Naive thymus-derived CD8-positive, alpha-beta T cell (primary cell): Measurements from ENCODE around the gene GP9. TPM values are rescaled to one million over a fixed set of nuclear protein-coding genes. Genes with fewer than 3 reads are reported as not detected.

Source experiments
- ATAC-seq, 2 donors: fragments of 150-1000 bp; cut with Tn5 transposase in 1 of 2; sonication (Bioruptor Pico), chemical (Tn5 transposase) in 1 of 2; 1 replicate in 1 of 2; 2 replicates in 1 of 2; pipeline ENCODE4 v1.10.0; 2021; ENCODE audit warnings: mild to moderate bottlenecking in 2 of 2, moderate library complexity in 2 of 2
- POLR2A ChIA-PET: fragments of 350-600 bp; sonication (Branson Sonifier 250); formaldehyde crosslinking; loops from one replicate; lab custom pipeline; 2021; ENCODE audit warnings: antibody characterized with exemption; lab: Charles Lee
- DNase-seq, 10 donors: peaks; one replicate each; pipeline versions ENCODE4 v3.0.0 to v3.0.0-alpha.2; 2020 to 2022
- H3K27ac Mint-ChIP-seq, 10 donors: one replicate each; pipeline ENCODE4 v1.8.0; 2020 to 2022; ENCODE audit warnings: mild to moderate bottlenecking in 10 of 10, mixed read lengths in 10 of 10, moderate library complexity in 4 of 10, inconsistent platforms in 1 of 10
- H3K27me3 Mint-ChIP-seq, 5 donors: one replicate each; pipeline ENCODE4 v1.8.0; 2021 to 2022; ENCODE audit warnings: mixed read lengths in 5 of 5
- H3K36me3 Mint-ChIP-seq, 3 donors: one replicate each; pipeline ENCODE4 v1.8.0; 2020 to 2022; ENCODE audit warnings: mixed read lengths in 3 of 3, mild to moderate bottlenecking in 2 of 3, inconsistent platforms in 1 of 3
- H3K4me1 Mint-ChIP-seq, 4 donors: one replicate each; pipeline ENCODE4 v1.8.0; 2021 to 2022; ENCODE audit warnings: mixed read lengths in 4 of 4
- H3K4me3 Mint-ChIP-seq, 10 donors: one replicate each; pipeline ENCODE4 v1.8.0; 2020 to 2022; ENCODE audit warnings: mild to moderate bottlenecking in 10 of 10, mixed read lengths in 10 of 10, moderate library complexity in 6 of 10, inconsistent platforms in 1 of 10
- H3K9me3 Mint-ChIP-seq, 9 donors: one replicate each; pipeline ENCODE4 v1.8.0; 2020 to 2022; ENCODE audit warnings: mixed read lengths in 9 of 9, mild to moderate bottlenecking in 3 of 9, inconsistent platforms in 1 of 9, moderate library complexity in 1 of 9
- polyA plus RNA-seq, 3 donors: library from polyadenylated mRNA; unstranded; fragments of 300-500 nt; fragmentation: Illumina TruSeq; gene quantifications; one replicate each; pipeline ENCODE4 v1.2.3, GENCODE V29; 2021
- total RNA-seq, 8 experiments: library from RNA in 2 of 8; stranded (reverse) in 2 of 8; gene quantifications; one replicate each; pipeline ENCODE4 v1.2.3 and lab custom pipeline; 2021 to 2026

Gene GP9
- total and polyA plus RNA-seq, 5 experiments from 2014 or later: not detected

DNA sequence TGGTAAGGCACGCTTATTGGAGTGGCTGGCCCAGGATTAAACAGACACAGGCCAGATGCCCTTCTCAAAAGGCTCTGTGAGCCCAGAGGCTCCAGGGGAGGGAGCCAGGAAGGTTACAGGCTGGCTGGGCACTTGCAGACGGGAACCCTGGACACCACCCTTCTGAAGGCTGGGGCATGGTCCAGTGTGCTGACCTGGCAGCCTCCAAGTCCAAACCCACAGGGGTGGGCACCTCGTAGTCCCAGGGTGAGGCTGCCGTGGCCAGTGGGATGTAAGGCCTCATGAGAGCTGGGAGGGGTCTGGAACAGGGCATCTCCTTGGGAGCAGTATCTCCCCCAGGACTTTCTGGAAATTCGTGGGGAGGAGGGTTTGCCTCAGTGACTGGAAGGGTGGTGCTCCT is 39.9 kb upstream of the GP9 start:
- no peaks in the 10 kb centered on the region for H3K36me3 Mint-ChIP-seq
- POLR2A ChIA-PET: interaction anchor here (1.0 to 1.8 kb wide), 4 partner anchors 8 to 101 kb away, joined by 3 to 9 read pairs (median 4); partner anchors contain the start of gene RAB43
- no peak overlapping the region for H3K27ac Mint-ChIP-seq
- ATAC-seq (no peak), DNase-seq (peak in 1 of 10 donors; percentile 50)
- H3K4me1 Mint-ChIP-seq: peaks cover 21 to 53% (median 50%) of the 10 kb centered on the region in 4 donors
- H3K27me3 Mint-ChIP-seq: no peaks in the 10 kb centered on the region
- H3K4me3 Mint-ChIP-seq: no peak overlapping the region
- no peaks in the 10 kb centered on the region for H3K9me3 Mint-ChIP-seq

- H3K36me3 Mint-ChIP-seq: no peaks in the 10 kb centered on the region
- no peak for DNase-seq
- peak overlapping the region in 1 of 10 donors; percentile 44 for H3K27ac Mint-ChIP-seq
- ATAC-seq: no peak
- H3K4me1 Mint-ChIP-seq: peaks cover 18 to 51% (median 50%) of the 10 kb centered on the region in 4 donors
- POLR2A ChIA-PET: interaction anchor here (0.9 to 1.3 kb wide), 3 partner anchors 8 to 161 kb away, joined by 3 to 6 read pairs (median 3); no protein-coding TSS in a partner anchor
- no peak overlapping the region for H3K4me3 Mint-ChIP-seq
- no peaks in the 10 kb centered on the region for H3K27me3 Mint-ChIP-seq
- no peaks in the 10 kb centered on the region for H3K9me3 Mint-ChIP-seq
Measured at GRCh38 chr3:129021140-129021551, 39.4 kb upstream of the GP9 start.

GRCh38 chr3:129022114-129023007 is 38.2 kb upstream of the GP9 start:
- no peak for ATAC-seq
- POLR2A ChIA-PET: interaction anchor here (0.7 to 1.3 kb wide), 7 partner anchors 9 to 627 kb away, joined by 3 to 6 read pairs (median 3); no protein-coding TSS in a partner anchor
- H3K9me3 Mint-ChIP-seq: no peaks in the 10 kb centered on the region
- peak overlapping the region in 7 of 10 donors; percentile 37 to 85 (median 77) for H3K27ac Mint-ChIP-seq
- H3K36me3 Mint-ChIP-seq: no peaks in the 10 kb centered on the region
- no peaks in the 10 kb centered on the region for H3K27me3 Mint-ChIP-seq
- DNase-seq: peak in 1 of 10 donors; percentile 49
- peaks cover 24 to 48% (median 47%) of the 10 kb centered on the region in 4 donors for H3K4me1 Mint-ChIP-seq
- H3K4me3 Mint-ChIP-seq: peak overlapping the region in 5 of 10 donors; percentile 0 to 66 (median 43)

DNA sequence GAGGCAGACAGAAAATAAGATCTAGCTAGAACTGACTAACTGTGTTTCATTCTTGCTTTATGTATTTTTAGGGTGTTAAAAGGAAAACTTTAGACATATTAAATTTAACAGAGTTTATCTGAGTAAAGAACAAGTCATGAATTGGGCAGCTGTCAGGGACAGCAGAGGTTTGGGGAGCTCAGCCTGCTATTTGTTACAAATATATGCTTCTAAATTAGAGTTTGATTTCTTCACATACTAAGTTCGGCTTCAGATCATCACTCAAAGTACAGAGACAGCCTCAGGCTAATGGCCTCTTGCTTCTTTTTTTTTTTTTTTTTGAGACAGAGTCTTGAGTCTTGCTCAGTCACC is 37.6 kb upstream of the GP9 start:
- Mint-ChIP-seq H3K27me3 (no peaks in the 10 kb centered on the region), H3K9me3 (no peaks in the 10 kb centered on the region), H3K27ac (peak overlapping the region in 3 of 10 donors; percentile 65 to 83 (median 81)), H3K36me3 (no peaks in the 10 kb centered on the region), H3K4me3 (peak overlapping the region in 1 of 10 donors; percentile 45), H3K4me1 (peaks cover 20 to 41% (median 41%) of the 10 kb centered on the region in 4 donors)
- POLR2A ChIA-PET: interaction anchor here (0.7 to 1.3 kb wide), 5 partner anchors 18 to 627 kb away, joined by 3 to 4 read pairs (median 3); no protein-coding TSS in a partner anchor
- no peak for ATAC-seq
- DNase-seq: peak in 1 of 10 donors; percentile 10

- Mint-ChIP-seq H3K36me3 (no peaks in the 10 kb centered on the region), H3K9me3 (no peaks in the 10 kb centered on the region), H3K27me3 (no peaks in the 10 kb centered on the region), H3K4me1 (peaks cover 16 to 35% (median 33%) of the 10 kb centered on the region in 4 donors), H3K4me3 (no peak overlapping the region), H3K27ac (peak overlapping the region in 3 of 10 donors; percentile 29 to 41 (median 38))
- POLR2A ChIA-PET: interaction anchor here (1.0 to 5.3 kb wide), 3 partner anchors 9 to 107 kb away, joined by 3 to 125 read pairs (median 3); no protein-coding TSS in a partner anchor
- no peak for ATAC-seq
- DNase-seq: no peak
Measured at GRCh38 chr3:129023909-129024308, 36.7 kb upstream of the GP9 start.

GRCh38 chr3:129025108-129025507 is 35.5 kb upstream of the GP9 start:
- H3K36me3 Mint-ChIP-seq: no peaks in the 10 kb centered on the region
- no peaks in the 10 kb centered on the region for H3K27me3 Mint-ChIP-seq
- POLR2A ChIA-PET: interaction anchor here (1.3 to 5.3 kb wide), 6 partner anchors 10 to 95 kb away, joined by 3 to 125 read pairs (median 8); partner anchors contain the start of gene RAB43
- peak overlapping the region; percentile 41 to 99 (median 84) for H3K27ac Mint-ChIP-seq
- H3K4me1 Mint-ChIP-seq: peaks cover 19 to 35% (median 31%) of the 10 kb centered on the region in 4 donors
- H3K4me3 Mint-ChIP-seq: peak overlapping the region in 6 of 10 donors; percentile 25 to 57 (median 42)
- no peaks in the 10 kb centered on the region for H3K9me3 Mint-ChIP-seq
- DNase-seq (peak in 1 of 10 donors; percentile 44), ATAC-seq (no peak)

DNA sequence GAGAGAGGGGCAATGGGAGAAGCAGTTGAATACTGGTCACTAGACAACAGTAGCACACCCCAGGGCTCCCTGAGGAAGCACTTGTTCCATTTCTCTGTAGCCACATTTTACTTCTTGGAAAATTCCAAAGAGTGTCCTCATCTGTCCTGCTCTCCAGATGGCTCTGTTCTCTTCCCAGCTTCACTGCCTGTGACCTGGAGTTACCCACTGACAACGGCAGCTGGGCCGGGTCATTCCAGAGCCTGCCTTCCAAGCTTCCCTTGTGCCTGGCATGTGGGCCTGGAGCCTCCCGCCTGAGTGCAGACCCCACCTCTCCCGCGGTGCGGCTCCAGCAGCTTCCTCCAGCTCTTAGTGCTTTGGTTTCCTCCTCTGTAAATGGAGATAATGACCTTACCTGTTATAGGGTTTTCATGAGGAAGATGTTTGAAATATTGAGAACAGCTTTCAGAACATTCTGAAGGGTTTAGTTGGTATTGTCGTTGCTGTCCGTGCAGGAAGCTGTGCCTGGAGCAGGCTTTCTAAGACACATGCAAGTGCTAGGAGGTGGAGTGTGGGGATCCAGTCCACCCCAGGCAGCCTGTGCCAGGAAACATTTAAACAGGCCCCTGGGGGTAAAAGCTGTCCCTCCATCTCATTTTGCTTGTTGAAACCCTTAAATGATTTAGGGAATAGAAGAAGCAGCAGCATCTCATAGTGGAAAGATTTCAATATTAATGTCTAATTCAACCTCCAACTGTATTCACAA is 34.7 kb upstream of the GP9 start:
- POLR2A ChIA-PET: interaction anchor here (0.6 to 5.3 kb wide), 17 partner anchors 11 to 290 kb away, joined by 3 to 125 read pairs (median 5); partner anchors contain the start of genes CFAP92, COPG1 and RAB43
- Mint-ChIP-seq H3K4me3 (peak overlapping the region; percentile 84 to 94 (median 90)), H3K27me3 (no peaks in the 10 kb centered on the region), H3K27ac (peak overlapping the region; percentile 92 to 99 (median 98)), H3K9me3 (no peaks in the 10 kb centered on the region), H3K4me1 (peaks cover 19 to 35% (median 31%) of the 10 kb centered on the region in 4 donors), H3K36me3 (no peaks in the 10 kb centered on the region)
- ATAC-seq (no peak), DNase-seq (peak in 1 of 10 donors; percentile 36)

DNA sequence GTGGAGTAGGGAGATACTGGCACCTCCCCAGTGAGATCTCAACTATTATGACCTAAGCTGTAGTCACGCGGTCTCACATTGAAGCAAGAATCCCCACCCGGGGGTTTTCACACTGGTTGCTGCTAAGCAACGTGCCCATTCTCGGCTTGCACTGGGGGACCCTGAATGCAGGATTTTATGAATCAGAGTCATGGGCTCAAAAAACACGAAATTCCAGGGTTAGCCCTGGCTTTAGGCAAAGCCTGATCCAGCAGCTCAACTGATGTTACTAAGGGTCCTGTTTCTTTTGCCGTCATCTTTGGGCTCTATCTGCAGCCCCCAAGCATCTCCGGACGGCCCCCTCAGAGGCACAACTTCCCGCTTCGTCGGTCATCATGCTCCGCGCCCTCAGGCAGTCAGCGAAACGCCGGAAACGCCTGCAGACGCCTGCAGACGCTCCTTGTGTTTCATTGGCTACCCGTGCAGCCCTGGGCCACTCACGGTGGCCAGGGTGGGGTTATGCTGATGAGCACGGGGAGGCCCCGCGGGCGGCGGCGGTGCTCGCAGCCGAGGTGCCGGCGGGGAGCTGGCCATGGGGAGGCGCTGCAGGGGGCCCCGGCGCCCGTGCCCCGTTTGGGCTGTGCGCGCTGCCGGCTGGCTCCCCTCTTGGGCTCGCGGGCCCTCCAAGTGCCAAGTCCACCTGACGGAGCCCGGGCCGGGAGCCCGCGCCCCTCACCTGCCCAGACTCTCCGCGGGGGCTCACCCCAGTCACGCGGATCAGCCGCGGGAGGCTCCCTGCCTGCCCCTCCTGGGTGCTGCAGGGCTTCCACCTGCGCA is 33.6 kb upstream of the GP9 start:
- Mint-ChIP-seq H3K27me3 (no peaks in the 10 kb centered on the region), H3K9me3 (no peaks in the 10 kb centered on the region), H3K4me1 (peaks cover 16 to 32% (median 30%) of the 10 kb centered on the region in 4 donors), H3K4me3 (peak overlapping the region; percentile 84 to 94 (median 90)), H3K27ac (peak overlapping the region; percentile 92 to 99 (median 98)), H3K36me3 (no peaks in the 10 kb centered on the region)
- POLR2A ChIA-PET: interaction anchor here (0.6 to 5.3 kb wide), 31 partner anchors 10 to 295 kb away, joined by 3 to 125 read pairs (median 4); partner anchors contain the start of genes CFAP92, COPG1 and RAB43
- peak; percentile 87 to 96 (median 92) for DNase-seq
- ATAC-seq: peak; percentile 97

- no peak for ATAC-seq
- POLR2A ChIA-PET: interaction anchor here (0.6 to 5.3 kb wide), 23 partner anchors 9 to 727 kb away, joined by 3 to 125 read pairs (median 5); partner anchors contain the start of genes CFAP92, COPG1 and RAB43
- Mint-ChIP-seq H3K36me3 (no peaks in the 10 kb centered on the region), H3K9me3 (no peaks in the 10 kb centered on the region), H3K4me3 (peak overlapping the region in 8 of 10 donors; percentile 5 to 91 (median 28)), H3K27me3 (no peaks in the 10 kb centered on the region), H3K27ac (peak overlapping the region in 1 of 10 donors; percentile 13), H3K4me1 (peaks cover 14 to 26% (median 25%) of the 10 kb centered on the region in 4 donors)
- no peak for DNase-seq
Measured at GRCh38 chr3:129027544-129027880, 33.1 kb upstream of the GP9 start.

GRCh38 chr3:129028866-129029265 is 31.7 kb upstream of the GP9 start:
- Mint-ChIP-seq H3K36me3 (no peaks in the 10 kb centered on the region), H3K27ac (peak overlapping the region in 2 of 10 donors; percentile 47 to 75), H3K4me1 (peaks cover 16 to 25% (median 20%) of the 10 kb centered on the region in 4 donors), H3K9me3 (no peaks in the 10 kb centered on the region), H3K27me3 (no peaks in the 10 kb centered on the region), H3K4me3 (peak overlapping the region in 5 of 10 donors; percentile 21 to 53 (median 30))
- ATAC-seq (no peak), DNase-seq (no peak)
- POLR2A ChIA-PET: interaction anchor here (5.3 kb wide), 1 partner anchor 14 kb away, joined by 125 read pairs; no protein-coding TSS in a partner anchor

GRCh38 chr3:129030611-129031010 is 30.0 kb upstream of the GP9 start:
- Mint-ChIP-seq H3K4me1 (peaks cover 19 to 24% (median 20%) of the 10 kb centered on the region in 4 donors), H3K27me3 (no peaks in the 10 kb centered on the region), H3K36me3 (no peaks in the 10 kb centered on the region), H3K27ac (peak overlapping the region in 1 of 10 donors; percentile 43), H3K4me3 (no peak overlapping the region), H3K9me3 (no peaks in the 10 kb centered on the region)
- DNase-seq: no peak
- POLR2A ChIA-PET: interaction anchor here (1.6 kb wide), 1 partner anchor 15 kb away, joined by 15 read pairs; no protein-coding TSS in a partner anchor
- no peak for ATAC-seq
